COLO829 (cell line): Measurements from ENCODE around the gene SNAPC1.
"Not testable (repeated sequence)": the region's sequence is repeated elsewhere in the genome, so short reads cannot be mapped to it uniquely, and the experiment has no call there.

Experiments
- DNase-seq: peaks from one replicate; pipeline ENCODE4 v3.0.0; 2012; ENCODE audit warnings: low spot score

The SNAPC1 gene

DNA sequence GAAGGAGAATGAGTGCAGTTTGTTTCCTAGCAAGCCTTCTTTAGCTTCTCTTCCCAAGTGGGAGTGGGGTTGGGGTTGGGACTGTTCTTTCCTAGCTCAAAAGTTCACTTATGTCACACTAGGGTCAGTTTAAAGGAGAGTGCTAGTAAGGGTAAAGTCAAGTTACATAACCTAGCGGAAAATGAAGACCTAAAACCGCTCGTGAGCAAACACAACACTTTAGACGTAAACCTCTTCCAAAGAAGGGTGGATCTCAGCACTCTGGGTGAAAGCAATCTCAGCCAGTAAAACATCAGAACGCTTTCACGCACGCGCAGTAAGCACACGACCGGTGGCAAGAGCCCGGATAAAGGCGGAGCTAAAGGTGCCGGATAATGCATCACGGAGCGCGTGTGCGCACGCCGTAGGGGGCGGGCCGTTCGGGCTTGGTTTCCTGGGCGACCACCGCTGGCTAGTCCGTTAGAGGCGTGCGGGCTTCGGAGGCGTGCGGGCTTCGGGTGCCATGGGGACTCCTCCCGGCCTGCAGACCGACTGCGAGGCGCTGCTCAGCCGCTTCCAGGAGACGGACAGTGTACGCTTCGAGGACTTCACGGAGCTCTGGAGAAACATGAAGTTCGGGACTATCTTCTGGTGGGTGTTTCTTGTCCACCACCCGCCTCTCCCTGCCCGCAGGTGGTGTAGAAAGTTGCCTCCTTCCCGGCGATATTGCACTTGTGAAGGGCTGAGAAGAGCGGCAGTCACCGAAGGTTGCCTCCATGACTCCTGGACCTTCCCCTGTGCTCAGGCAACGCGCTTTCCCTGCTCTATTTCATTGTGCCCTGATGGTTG lies at the start of gene SNAPC1:
Gene SNAPC1 (plus strand): TSS at position 462 of the 828 bp plus-strand sequence. CDS start 41 bp downstream, at position 503.
- DNase-seq, result peak; percentile 100

DNA sequence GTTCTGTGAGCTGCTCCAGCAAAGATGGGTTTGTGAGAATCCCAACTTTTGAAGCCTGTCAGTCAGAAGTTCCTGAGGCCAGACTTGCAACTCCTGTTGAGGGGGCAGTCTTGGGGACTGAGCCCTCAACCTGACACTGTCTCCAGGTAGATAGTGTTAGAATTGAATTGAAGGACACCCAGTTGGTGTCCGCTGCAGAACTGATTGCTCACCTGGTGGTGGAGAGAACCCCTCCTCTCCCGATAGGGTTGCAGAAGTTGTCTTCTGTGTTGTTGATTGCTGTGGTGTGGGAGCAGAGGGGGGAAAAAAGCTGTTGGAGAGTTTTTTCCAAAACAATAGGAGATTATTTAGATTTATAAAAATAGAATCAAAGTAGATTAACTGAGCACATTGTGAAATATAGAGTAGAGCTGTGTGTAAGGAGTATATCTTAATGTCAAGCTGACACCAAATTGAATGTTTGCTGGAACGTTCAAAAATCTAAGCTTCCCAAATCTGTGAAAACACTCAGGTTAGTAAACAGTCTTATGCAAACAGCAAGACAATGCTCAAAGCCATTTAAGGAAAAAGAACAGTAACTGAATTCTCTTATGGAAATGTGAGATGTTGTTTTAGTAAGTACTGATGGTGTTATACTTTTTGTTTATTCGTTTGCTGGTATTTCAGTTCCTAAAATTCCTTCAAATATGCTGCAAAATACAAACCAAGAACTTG lies 48.3 kb upstream of the SNAPC1 start:
- DNase-seq, result no peak

- DNase-seq, result no peak
Observed at GRCh38 chr14:61716956-61717355, 45.3 kb upstream of the SNAPC1 start.

- no peak for DNase-seq
Observed at GRCh38 chr14:61718039-61718438, 44.2 kb upstream of the SNAPC1 start.

GRCh38 chr14:61719344-61720293 lies 42.6 kb upstream of the SNAPC1 start:
- no peak for DNase-seq

DNA sequence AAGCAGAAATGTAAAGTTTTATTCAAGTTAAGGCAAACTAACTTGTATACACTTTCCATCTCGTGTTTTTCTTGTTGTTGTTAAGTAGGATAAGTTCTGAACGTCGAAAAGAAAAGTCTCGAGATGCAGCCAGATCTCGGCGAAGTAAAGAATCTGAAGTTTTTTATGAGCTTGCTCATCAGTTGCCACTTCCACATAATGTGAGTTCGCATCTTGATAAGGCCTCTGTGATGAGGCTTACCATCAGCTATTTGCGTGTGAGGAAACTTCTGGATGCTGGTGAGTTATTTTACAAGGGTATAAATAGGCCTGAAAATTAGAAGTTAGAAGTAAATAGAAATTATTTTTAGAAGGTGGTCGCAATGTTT lies 41.9 kb upstream of the SNAPC1 start:
- DNase-seq, result no peak

DNA sequence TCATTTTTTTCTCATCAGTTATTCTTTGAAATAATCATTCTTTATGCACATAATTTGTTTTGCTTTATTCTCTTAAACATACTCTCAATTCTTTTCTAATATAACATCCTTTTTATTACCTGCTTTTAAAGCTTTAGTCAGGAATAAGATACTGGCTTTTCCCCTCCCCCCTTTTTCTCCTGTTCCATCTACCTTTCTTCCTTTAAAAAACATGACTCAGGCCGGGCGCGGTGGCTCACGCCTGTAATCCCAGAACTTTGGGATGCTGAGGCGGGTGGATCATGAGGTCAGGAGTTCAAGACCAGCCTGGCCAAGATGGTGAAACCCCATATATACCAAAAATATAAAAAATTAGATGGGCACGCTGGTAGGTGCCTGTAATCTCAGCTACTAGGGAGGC lies 41.5 kb upstream of the SNAPC1 start:
- no peak for DNase-seq

DNA sequence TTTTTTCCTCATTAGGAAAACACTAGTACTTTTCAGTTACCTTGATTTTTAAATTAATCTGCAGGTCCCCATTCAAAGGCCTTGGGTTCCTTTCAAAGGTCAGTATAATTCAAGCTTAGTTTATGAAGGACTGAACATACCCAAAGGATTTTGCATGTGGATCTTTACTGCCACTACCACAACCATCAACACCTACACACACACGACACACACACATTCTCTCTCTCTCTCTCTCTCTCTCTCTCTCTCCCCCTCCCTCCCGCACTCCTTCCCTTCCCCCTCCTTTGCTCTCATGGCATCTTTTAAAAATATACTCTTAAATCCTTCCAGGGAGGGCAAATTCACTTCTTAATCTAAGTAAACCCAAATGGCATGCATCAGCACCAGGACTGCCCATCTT lies 38.1 kb upstream of the SNAPC1 start:
- no peak for DNase-seq

GRCh38 chr14:61726778-61727658 lies 35.2 kb upstream of the SNAPC1 start:
- DNase-seq, result no peak

GRCh38 chr14:61730756-61731373 lies 31.4 kb upstream of the SNAPC1 start:
- no peak for DNase-seq

GRCh38 chr14:61733972-61734371 lies 28.2 kb upstream of the SNAPC1 start:
- DNase-seq, result no peak

DNA sequence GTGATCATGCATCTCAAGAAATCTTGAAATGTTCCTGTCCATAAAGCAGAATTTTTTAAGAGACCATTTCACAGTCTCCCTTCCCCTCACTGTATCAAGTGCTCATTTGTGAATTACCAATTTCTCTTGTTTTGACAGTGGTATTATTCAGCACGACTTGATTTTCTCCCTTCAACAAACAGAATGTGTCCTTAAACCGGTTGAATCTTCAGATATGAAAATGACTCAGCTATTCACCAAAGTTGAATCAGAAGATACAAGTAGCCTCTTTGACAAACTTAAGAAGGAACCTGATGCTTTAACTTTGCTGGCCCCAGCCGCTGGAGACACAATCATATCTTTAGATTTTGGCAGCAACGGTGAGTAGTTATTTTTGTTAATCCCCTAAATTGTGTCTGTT lies 25.5 kb upstream of the SNAPC1 start:
- DNase-seq, result peak; percentile 72

- no peak for DNase-seq
Observed at GRCh38 chr14:61737915-61738314, 24.3 kb upstream of the SNAPC1 start.

DNA sequence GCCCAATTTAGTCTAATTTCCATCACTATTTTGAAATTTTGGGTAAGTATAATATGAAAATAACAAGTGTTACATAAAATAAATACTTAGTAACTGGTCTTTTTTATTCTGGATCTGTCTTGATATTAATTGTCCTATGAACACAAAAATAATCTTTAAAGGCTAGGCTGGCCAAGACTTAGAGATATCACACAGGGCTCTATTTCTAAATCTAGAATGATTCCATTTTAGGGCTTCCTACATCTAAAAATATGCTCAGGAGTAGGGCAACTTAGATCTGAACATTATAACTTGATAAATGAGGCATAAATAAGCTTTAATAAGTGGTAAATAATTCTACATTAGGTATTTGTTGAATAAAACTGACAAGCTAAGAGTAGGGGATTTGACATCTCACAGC lies 23.1 kb upstream of the SNAPC1 start:
- no peak for DNase-seq

- no peak for DNase-seq
Observed at GRCh38 chr14:61742371-61742770, 19.8 kb upstream of the SNAPC1 start.

DNA sequence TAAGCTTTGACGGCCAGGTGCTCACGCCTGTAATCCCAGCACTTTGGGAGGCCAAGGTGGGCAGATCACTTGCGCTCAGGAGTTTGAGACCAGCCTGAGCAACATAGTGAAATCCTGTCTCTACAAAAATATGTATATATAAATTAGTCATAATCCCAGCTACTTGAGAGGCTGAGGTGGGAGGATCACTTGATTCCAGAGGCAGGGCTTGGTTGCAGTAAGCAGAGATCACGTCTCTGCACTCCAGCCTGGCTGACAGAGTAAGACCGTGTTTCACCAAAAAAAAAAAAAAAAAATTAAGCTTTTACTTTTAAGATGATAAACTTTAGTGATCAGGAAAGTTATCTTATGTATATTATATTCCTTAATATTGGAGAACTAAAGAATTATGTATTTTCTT lies 18.0 kb upstream of the SNAPC1 start:
- DNase-seq, result no peak

- DNase-seq, result not testable (repeated sequence)
Observed at GRCh38 chr14:61746346-61746745, 15.9 kb upstream of the SNAPC1 start.

DNA sequence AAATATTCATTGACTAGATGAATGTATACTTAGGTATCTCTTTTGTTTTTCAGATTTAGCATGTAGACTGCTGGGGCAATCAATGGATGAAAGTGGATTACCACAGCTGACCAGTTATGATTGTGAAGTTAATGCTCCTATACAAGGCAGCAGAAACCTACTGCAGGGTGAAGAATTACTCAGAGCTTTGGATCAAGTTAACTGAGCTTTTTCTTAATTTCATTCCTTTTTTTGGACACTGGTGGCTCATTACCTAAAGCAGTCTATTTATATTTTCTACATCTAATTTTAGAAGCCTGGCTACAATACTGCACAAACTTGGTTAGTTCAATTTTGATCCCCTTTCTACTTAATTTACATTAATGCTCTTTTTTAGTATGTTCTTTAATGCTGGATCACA lies 15.3 kb upstream of the SNAPC1 start:
- DNase-seq, result no peak

DNA sequence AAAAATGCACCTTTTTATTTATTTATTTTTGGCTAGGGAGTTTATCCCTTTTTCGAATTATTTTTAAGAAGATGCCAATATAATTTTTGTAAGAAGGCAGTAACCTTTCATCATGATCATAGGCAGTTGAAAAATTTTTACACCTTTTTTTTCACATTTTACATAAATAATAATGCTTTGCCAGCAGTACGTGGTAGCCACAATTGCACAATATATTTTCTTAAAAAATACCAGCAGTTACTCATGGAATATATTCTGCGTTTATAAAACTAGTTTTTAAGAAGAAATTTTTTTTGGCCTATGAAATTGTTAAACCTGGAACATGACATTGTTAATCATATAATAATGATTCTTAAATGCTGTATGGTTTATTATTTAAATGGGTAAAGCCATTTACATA lies 14.9 kb upstream of the SNAPC1 start:
- DNase-seq, result no peak

DNA sequence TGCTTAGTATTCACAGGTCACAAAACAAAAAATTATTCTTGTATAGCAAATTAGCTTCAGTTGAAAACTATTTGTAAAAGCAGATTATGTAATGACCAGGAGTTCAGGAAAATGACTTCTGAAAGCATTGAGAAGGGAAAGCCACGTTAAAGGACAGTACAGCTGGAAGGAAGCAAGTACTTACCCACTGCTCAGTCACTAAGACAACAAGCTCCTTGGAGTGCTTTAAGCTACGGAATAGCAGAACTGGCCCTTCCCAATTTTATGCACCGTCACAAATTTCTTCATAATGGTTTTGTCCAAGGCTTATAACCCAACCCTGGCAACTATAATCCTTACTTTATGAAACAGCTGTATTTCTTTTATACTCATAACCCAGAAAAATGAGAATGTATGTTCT lies 13.0 kb upstream of the SNAPC1 start:
- DNase-seq, result no peak

DNA sequence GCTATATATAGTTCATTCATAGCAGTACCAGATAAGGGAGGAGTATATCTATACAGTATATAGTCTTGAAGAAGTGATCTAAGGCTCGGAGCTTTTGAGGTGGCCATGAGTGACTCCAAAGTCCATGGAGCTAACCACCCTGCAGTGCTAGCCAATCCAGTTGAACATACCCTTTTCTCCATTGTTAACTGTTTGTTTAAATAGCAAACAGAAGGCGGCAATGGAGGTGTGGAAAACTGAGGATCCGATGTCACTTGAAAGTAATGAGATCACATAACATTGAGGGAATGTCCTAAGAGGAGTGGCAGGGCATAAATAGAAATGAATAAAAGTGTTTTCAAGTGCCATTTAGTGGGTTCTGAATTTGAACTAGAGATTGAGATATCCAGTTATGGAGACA lies 12.4 kb upstream of the SNAPC1 start:
- DNase-seq, result no peak
